Mucosa of descending colon (tissue), 3 donors: ENCODE measurements around the gene DLD. TPM values are rescaled to one million over a fixed set of nuclear protein-coding genes. Genes with fewer than 3 reads are reported as not detected.

Experiments
- ATAC-seq: fragments of 200-7000 bp; cut with Tn5 transposase; one replicate; pipeline ENCODE4 v1.9.1; 2020; ENCODE audit warnings: mild to moderate bottlenecking, moderate library complexity
- DNase-seq, 3 donors: peaks; one replicate each; pipeline ENCODE4 v3.0.0-alpha.2; 2020
- H3K36me3 ChIP-seq: fragments of 200-600 bp; one replicate; pipeline ENCODE4 v1.8.0; 2021; ENCODE audit warnings: low read depth, mild to moderate bottlenecking
- H3K4me1 ChIP-seq: fragments of 200-600 bp; one replicate; pipeline ENCODE4 v1.8.0; 2021; ENCODE audit warnings: low read depth, mild to moderate bottlenecking
- H3K4me3 ChIP-seq: fragments of 200-600 bp; one replicate; pipeline ENCODE4 v1.8.0; 2021; ENCODE audit warnings: mild to moderate bottlenecking
- H3K9me3 ChIP-seq: fragments of 200-600 bp; one replicate; pipeline ENCODE4 v1.8.0; 2021; ENCODE audit warnings: mild to moderate bottlenecking
- intact Hi-C, 2 donors: fragments of 100-400 bp; cut with DNase I in 1 of 2; cut with micrococcal nuclease in 1 of 2; formaldehyde crosslinking; loops; one replicate each; pipeline versions ENCODE4 v1.11.0 to v1.11.1; 2022; cut with DNase I, micrococcal nuclease
- total RNA-seq, 3 donors: library from RNA; stranded (reverse); fragmentation: NEBNext Ultra II Directional in 2 of 3; extraction: Animal tissue kit (Norgen Biotek cat#: 25700) in 2 of 3; gene quantifications; one replicate each; pipeline versions ENCODE4 v1.2.1 to v1.2.4, GENCODE V29; 2021 to 2023
- TF ChIP-seq, protein P1 (sequence below): fragments of 200-600 bp; IDR thresholded peaks from one replicate; pipeline ENCODE4 v1.8.0; 2022; ENCODE audit warnings: antibody characterized with exemption, mild to moderate bottlenecking
- donor health status: DM: no; HTN: no; CAD: no; lungs with moderate emphysema.
- donor health status: DM: no; HTN: no; CAD: no.
- donor health status: DM: no; HTN: yes; CAD: no.

The DLD gene
- total RNA-seq, 3 donors from 2014 or later = 108 to 150 (median 113) TPM

GRCh38 chr7:107850216-107850615, 40.8 kb upstream of the DLD start:
- H3K4me3 ChIP-seq = no peak overlapping the region
- peaks cover 10% of the 10 kb centered on the region for H3K4me1 ChIP-seq
- DNase-seq (no peak), ATAC-seq (no peak)
- intact Hi-C loops = no loop called here
- H3K36me3 ChIP-seq = no peaks in the 10 kb centered on the region
- no peaks in the 10 kb centered on the region for H3K9me3 ChIP-seq
- TF ChIP-seq, protein P1, sequence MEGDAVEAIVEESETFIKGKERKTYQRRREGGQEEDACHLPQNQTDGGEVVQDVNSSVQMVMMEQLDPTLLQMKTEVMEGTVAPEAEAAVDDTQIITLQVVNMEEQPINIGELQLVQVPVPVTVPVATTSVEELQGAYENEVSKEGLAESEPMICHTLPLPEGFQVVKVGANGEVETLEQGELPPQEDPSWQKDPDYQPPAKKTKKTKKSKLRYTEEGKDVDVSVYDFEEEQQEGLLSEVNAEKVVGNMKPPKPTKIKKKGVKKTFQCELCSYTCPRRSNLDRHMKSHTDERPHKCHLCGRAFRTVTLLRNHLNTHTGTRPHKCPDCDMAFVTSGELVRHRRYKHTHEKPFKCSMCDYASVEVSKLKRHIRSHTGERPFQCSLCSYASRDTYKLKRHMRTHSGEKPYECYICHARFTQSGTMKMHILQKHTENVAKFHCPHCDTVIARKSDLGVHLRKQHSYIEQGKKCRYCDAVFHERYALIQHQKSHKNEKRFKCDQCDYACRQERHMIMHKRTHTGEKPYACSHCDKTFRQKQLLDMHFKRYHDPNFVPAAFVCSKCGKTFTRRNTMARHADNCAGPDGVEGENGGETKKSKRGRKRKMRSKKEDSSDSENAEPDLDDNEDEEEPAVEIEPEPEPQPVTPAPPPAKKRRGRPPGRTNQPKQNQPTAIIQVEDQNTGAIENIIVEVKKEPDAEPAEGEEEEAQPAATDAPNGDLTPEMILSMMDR = no peak

DNA sequence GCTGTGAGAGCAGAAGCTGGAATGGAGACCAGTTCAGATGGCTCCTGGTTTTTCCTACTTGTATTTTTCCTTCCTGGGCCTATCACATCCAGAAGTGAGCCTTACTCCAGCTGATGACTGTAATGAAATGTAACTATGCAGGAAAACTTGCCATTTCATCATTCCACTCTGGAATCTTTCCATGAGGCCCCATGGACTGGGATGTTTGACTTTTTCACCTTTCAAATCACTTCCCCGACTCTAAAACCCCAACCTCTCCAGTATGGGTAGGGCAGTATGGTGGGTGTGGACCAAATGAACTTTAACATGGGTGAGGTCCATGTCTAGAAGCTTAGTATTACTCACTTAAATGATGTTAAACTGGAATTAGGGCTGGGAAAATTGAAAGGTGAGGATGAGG, 40.3 kb upstream of the DLD start:
- H3K9me3 ChIP-seq = no peaks in the 10 kb centered on the region
- H3K4me1 ChIP-seq = peaks cover 10% of the 10 kb centered on the region
- H3K4me3 ChIP-seq = no peak overlapping the region
- peak in 1 of 3 donors; percentile 64 for DNase-seq
- no peaks in the 10 kb centered on the region for H3K36me3 ChIP-seq
- TF ChIP-seq, protein P1 = no peak
- intact Hi-C loops = no loop called here
- ATAC-seq = peak; percentile 94

DNA sequence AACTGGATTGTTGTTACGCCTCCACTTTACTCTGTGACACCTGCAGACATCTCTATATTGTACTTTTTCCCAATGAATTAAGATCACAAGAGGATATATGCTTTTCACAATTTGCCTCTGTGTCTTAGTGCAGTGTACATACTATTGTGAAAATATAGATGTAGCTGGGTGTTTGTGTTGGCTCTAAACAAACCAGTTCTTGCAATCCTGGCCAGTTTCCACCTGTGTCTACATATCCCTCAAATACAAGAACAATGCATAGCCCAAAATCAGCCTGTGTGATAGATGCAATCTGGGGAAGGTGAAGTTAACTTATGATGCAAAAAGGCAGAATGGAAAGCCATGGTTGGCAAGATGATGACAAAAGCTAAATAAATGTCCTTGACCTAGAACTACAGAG, 36.5 kb upstream of the DLD start:
- TF ChIP-seq, protein P1 = no peak
- Histone ChIP-seq H3K9me3 (no peaks in the 10 kb centered on the region), H3K4me1 (peaks cover 35% of the 10 kb centered on the region), H3K36me3 (no peaks in the 10 kb centered on the region), H3K4me3 (no peak overlapping the region)
- ATAC-seq (no peak), DNase-seq (no peak)
- intact Hi-C loops = no loop called here

GRCh38 chr7:107854989-107855388, 36.0 kb upstream of the DLD start:
- H3K9me3 ChIP-seq = no peaks in the 10 kb centered on the region
- peaks cover 36% of the 10 kb centered on the region for H3K4me1 ChIP-seq
- no peaks in the 10 kb centered on the region for H3K36me3 ChIP-seq
- intact Hi-C loops = no loop called here
- TF ChIP-seq, protein P1 = no peak
- H3K4me3 ChIP-seq = no peak overlapping the region
- ATAC-seq = no peak
- no peak for DNase-seq

GRCh38 chr7:107856806-107857540, 34.0 kb upstream of the DLD start:
- Histone ChIP-seq H3K4me3 (no peak overlapping the region), H3K4me1 (peaks cover 26% of the 10 kb centered on the region), H3K36me3 (no peaks in the 10 kb centered on the region), H3K9me3 (no peaks in the 10 kb centered on the region)
- intact Hi-C loops = no loop called here
- peak; percentile 74 for ATAC-seq
- TF ChIP-seq, protein P1 = no peak
- DNase-seq = peak in 2 of 3 donors; percentile 46 to 57
